Endothelial cell of umbilical vein (primary cell): ENCODE results near the gene ELOVL6. TPM values are rescaled to one million over a fixed set of nuclear protein-coding genes. Genes with fewer than 3 reads are reported as not detected.

Experiments
- BruUV-seq: library from RNA; stranded (reverse); fragments of 400-500 nt; replicated peaks from 2 replicates; lab custom pipeline; 2021; lab: Mats Ljungman, UMichigan
- CTCF ChIA-PET: fragments of 300-600, 350-600 bp; sonication (Branson Sonifier 250); formaldehyde crosslinking; loops from one replicate; lab custom pipeline; 2021; ENCODE audit warnings: antibody characterized with exemption, inconsistent platforms; lab: Charles Lee
- POLR2A ChIA-PET: fragments of 300-600, 350-600 bp; sonication (Branson Sonifier 250); formaldehyde crosslinking; loops from one replicate; lab custom pipeline; 2021; ENCODE audit warnings: antibody characterized with exemption, inconsistent platforms; lab: Charles Lee
- DNase-seq: peaks from one replicate; pipeline ENCODE4 v3.0.0-alpha.2; 2011; ENCODE audit warnings: low read depth, low spot score
- FAIRE-seq: peaks from 2 replicates; lab custom pipeline; 2011; peaks lifted over from hg19 to GRCh38; lab: Jason Lieb, UNC
- H2AFZ ChIP-seq: 2 replicates; pipeline ENCODE4 v1.6.0; 2012; ENCODE audit warnings: low read depth, low read length, control low read depth, inconsistent platforms
- H3K27ac ChIP-seq: 2 replicates; pipeline ENCODE4 v1.5.1; 2011; ENCODE audit warnings: low read depth, mild to moderate bottlenecking, control low read depth, low read length, moderate library complexity; ENCODE audit not compliant: insufficient read depth
- H3K27me3 ChIP-seq, 2 experiments: 2 replicates each; pipeline versions ENCODE4 v1.6.0 to v1.6.1; 2011; ENCODE audit warnings: low read length in 2 of 2, mixed read lengths in 1 of 2; ENCODE audit not compliant: control insufficient read depth in 2 of 2, insufficient read depth in 2 of 2
- H3K36me3 ChIP-seq, 2 experiments: 2 replicates in 1 of 2; 3 replicates in 1 of 2; pipeline ENCODE4 v1.5.1; 2011; ENCODE audit warnings: low read length in 2 of 2, mild to moderate bottlenecking in 1 of 2, moderate library complexity in 1 of 2; ENCODE audit not compliant: control insufficient read depth in 2 of 2, insufficient read depth in 2 of 2; ENCODE audit errors: extremely low read depth in 1 of 2
- H3K4me1 ChIP-seq: 3 replicates; pipeline ENCODE4 v1.5.1; 2011; ENCODE audit warnings: mild to moderate bottlenecking, low read length; ENCODE audit not compliant: control insufficient read depth, insufficient read depth; ENCODE audit errors: extremely low read depth
- H3K4me2 ChIP-seq: 2 replicates; pipeline ENCODE4 v1.6.1; 2011; ENCODE audit warnings: low read length, control low read depth, mixed read lengths; ENCODE audit not compliant: insufficient read depth
- H3K4me3 ChIP-seq, 3 experiments: fragments of 200-600 bp in 1 of 3; sonication (generic), shearing (Covaris generic) in 1 of 3; replicated peaks in 1 of 3; 2 replicates each; pipeline ENCODE4 v1.5.1; 2011 to 2016; ENCODE audit warnings: control low read depth in 3 of 3, low read length in 3 of 3, mild to moderate bottlenecking in 2 of 3, inconsistent platforms in 1 of 3, low read depth in 1 of 3, moderate library complexity in 1 of 3; ENCODE audit not compliant: insufficient read depth in 1 of 3
- H3K79me2 ChIP-seq: 2 replicates; pipeline ENCODE4 v1.6.0; 2012; ENCODE audit warnings: low read length, inconsistent platforms; ENCODE audit not compliant: control insufficient read depth, insufficient read depth
- H3K9ac ChIP-seq: replicated peaks from 2 replicates; pipeline ENCODE3; 2011; ENCODE audit warnings: low read length, control low read depth; ENCODE audit not compliant: insufficient read depth; ENCODE audit errors: extremely low read depth
- H3K9me1 ChIP-seq: replicated peaks from 3 replicates; pipeline ENCODE4 v1.6.0; 2011; ENCODE audit warnings: mild to moderate bottlenecking, low read length; ENCODE audit not compliant: control insufficient read depth, insufficient read depth; ENCODE audit errors: extremely low read depth
- H3K9me3 ChIP-seq: replicated peaks from 2 replicates; pipeline ENCODE4 v1.5.1; 2012; ENCODE audit warnings: low read length, inconsistent platforms; ENCODE audit not compliant: control insufficient read depth, insufficient read depth
- H4K20me1 ChIP-seq: replicated peaks from 2 replicates; pipeline ENCODE3; 2011; ENCODE audit warnings: mild to moderate bottlenecking, low read length; ENCODE audit not compliant: control insufficient read depth, insufficient read depth; ENCODE audit errors: extremely low read depth
- EZH2 ChIP-seq: IDR thresholded peaks from 2 replicates; pipeline ENCODE4 v1.6.1; 2012; ENCODE audit warnings: borderline replicate concordance, low read depth, mild to moderate bottlenecking, moderate library complexity, low read length, inconsistent platforms; ENCODE audit not compliant: severe bottlenecking
- FOS ChIP-seq: IDR thresholded peaks from 2 replicates; pipeline ENCODE4 v1.6.1; 2011; ENCODE audit warnings: mild to moderate bottlenecking, low read length, moderate library complexity, borderline replicate concordance; ENCODE audit not compliant: insufficient read depth
- GATA2 ChIP-seq: IDR thresholded peaks from 2 replicates; pipeline ENCODE4 v1.7.0; 2011; ENCODE audit warnings: low read depth, mild to moderate bottlenecking, moderate library complexity, mixed read lengths, low read length; ENCODE audit not compliant: insufficient read length, insufficient read depth
- JUN ChIP-seq: IDR thresholded peaks from 2 replicates; pipeline ENCODE4 v1.6.1; 2011; ENCODE audit warnings: borderline replicate concordance, low read depth; ENCODE audit not compliant: insufficient read length, insufficient read depth
- MYC ChIP-seq: IDR thresholded peaks from one replicate; pipeline ENCODE4 v1.6.1; 2011; ENCODE audit warnings: mild to moderate bottlenecking, low read depth, low read length
- POLR2A ChIP-seq: IDR thresholded peaks from 2 replicates; pipeline ENCODE4 v1.6.1; 2012; ENCODE audit warnings: low read depth, mild to moderate bottlenecking, control low read depth, low read length
- POLR2AphosphoS5 ChIP-seq: IDR thresholded peaks from 2 replicates; pipeline ENCODE4 v1.6.1; 2012; ENCODE audit warnings: low read depth, mild to moderate bottlenecking, control low read depth, low read length, moderate library complexity; ENCODE audit not compliant: insufficient read depth
- dilution Hi-C: fragments of 300-500 bp; cut with MboI; formaldehyde crosslinking; loops from one replicate; pipeline ENCODE4 v1.15.0; 2019; ENCODE audit warnings: low sequenced_read_pairs; ENCODE audit not compliant: extremely low pct_ligation_motif_present
- intact Hi-C: fragments of 100-400 bp; cut with micrococcal nuclease; formaldehyde crosslinking; loops from one replicate; pipeline ENCODE4 v1.10.0; 2022
- polyA plus RNA-seq, 4 experiments: library from polyadenylated mRNA; depleted of rRNA in 3 of 4; stranded (reverse) in 3 of 4; unstranded in 1 of 4; fragments of >200 nt; gene quantifications; 2 replicates each; pipeline versions ENCODE4 v1.2.1 to v1.2.3, GENCODE V29; 2011 to 2012; ENCODE audit warnings: missing spikeins in 1 of 4
- total RNA-seq: library from RNA; stranded (reverse); gene quantifications from 2 replicates; pipeline ENCODE4 v1.2.3, GENCODE V29; 2021
- TF ChIP-seq, protein P1 (sequence below): IDR thresholded peaks from 2 replicates; pipeline ENCODE4 v1.6.1; 2011; ENCODE audit not compliant: insufficient read depth, insufficient read length
- TF ChIP-seq, protein P2 (sequence below), 2 donors: IDR thresholded peaks; 1 replicate in 1 of 2; 2 replicates in 1 of 2; pipeline ENCODE4 v1.5.1; 2011; ENCODE audit warnings: low read length in 2 of 2, mild to moderate bottlenecking in 2 of 2, moderate library complexity in 2 of 2, control low read depth in 1 of 2, inconsistent platforms in 1 of 2, low read depth in 1 of 2; ENCODE audit not compliant: insufficient read depth in 1 of 2; ENCODE audit errors: extremely low read depth in 1 of 2

ELOVL6 gene
- total and polyA plus RNA-seq, 2 donors (not counting 3 experiments of a cell fraction or from before 2014, with no cell fraction given): 6.4 to 26.1 TPM

DNA sequence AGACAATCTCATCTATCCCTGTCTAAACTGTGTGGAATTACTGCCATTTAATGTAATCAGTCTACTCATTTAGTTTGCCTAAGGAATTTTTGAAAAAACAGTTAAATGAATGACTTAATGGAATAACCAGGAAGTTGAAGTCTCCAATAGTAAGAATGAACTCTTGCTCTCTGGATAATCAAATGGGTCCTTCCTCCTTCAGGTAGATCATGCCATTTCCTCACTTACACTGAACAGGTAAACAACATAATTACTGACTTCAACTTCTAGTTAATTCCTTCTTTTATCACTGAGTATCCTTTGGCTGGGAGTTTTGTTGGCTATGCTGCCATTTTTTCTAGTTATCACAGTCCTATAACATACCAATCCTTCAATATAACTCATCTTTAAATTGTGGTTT is 56.0 kb downstream of the ELOVL6 start:
- no TSS peak for BruUV-seq
- Histone ChIP-seq H2AFZ (no peak overlapping the region), H4K20me1 (no peaks in the 10 kb centered on the region), H3K4me3 (no peak overlapping the region), H3K9ac (no peak overlapping the region), H3K9me3 (no peaks in the 10 kb centered on the region), H3K27me3 (no peaks in the 10 kb centered on the region), H3K27ac (no peak overlapping the region), H3K36me3 (no peaks in the 10 kb centered on the region), H3K79me2 (no peaks in the 10 kb centered on the region), H3K4me2 (no peak overlapping the region), H3K4me1 (no peaks in the 10 kb centered on the region), H3K9me1 (no peaks in the 10 kb centered on the region)
- no peak for FAIRE-seq
- dilution Hi-C loops (no loop called here), intact Hi-C loops (no loop called here)
- TF ChIP-seq POLR2AphosphoS5 (no peak), POLR2A (no peak), EZH2 (no peak)
- TF ChIP-seq, protein P1, sequence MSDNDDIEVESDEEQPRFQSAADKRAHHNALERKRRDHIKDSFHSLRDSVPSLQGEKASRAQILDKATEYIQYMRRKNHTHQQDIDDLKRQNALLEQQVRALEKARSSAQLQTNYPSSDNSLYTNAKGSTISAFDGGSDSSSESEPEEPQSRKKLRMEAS: no peak
- DNase-seq: no peak
- POLR2A ChIA-PET: no interaction called here
- CTCF ChIA-PET: no interaction called here

DNA sequence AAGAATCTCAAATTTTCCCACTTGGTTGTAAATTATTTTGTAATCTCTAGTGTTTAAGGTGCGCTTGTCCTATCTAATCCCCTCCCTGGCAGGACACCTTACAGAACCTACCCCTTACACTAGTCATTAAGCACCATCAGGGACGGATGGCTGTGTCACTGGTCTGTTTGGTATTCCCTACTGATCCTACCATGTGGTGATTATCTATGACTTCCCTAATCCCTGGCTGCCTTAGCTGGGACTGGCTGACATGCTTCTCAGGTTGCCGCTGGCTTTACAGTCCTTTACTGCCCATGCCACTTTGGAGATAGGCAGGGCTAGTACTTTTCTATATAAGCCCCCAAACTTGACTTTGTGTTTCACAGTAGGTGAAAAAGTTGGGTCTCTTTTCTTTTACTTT is 58.6 kb downstream of the ELOVL6 start:
- BruUV-seq: no TSS peak
- H3K9me1 ChIP-seq: no peaks in the 10 kb centered on the region
- no peaks in the 10 kb centered on the region for H3K27me3 ChIP-seq
- no peak overlapping the region for H3K27ac ChIP-seq
- H3K4me2 ChIP-seq: no peak overlapping the region
- H3K79me2 ChIP-seq: no peaks in the 10 kb centered on the region
- no peak overlapping the region for H3K4me3 ChIP-seq
- H3K9me3 ChIP-seq: no peaks in the 10 kb centered on the region
- CTCF ChIA-PET: interaction anchor here (1.1 to 1.8 kb wide), 3 partner anchors 9 to 90 kb away, joined by 3 to 4 read pairs (median 3); no protein-coding TSS in a partner anchor
- H3K36me3 ChIP-seq: no peaks in the 10 kb centered on the region
- DNase-seq: no peak
- H4K20me1 ChIP-seq: no peaks in the 10 kb centered on the region
- H3K9ac ChIP-seq: no peak overlapping the region
- H2AFZ ChIP-seq: no peak overlapping the region
- H3K4me1 ChIP-seq: no peaks in the 10 kb centered on the region
- no peak for FAIRE-seq
- POLR2A ChIA-PET: no interaction called here
- intact Hi-C loops: no loop called here
- TF ChIP-seq FOS: no peak
- no peak for TF ChIP-seq GATA2
- no peak for TF ChIP-seq POLR2A
- TF ChIP-seq POLR2AphosphoS5: no peak
- no peak for TF ChIP-seq MYC
- TF ChIP-seq, protein P2, sequence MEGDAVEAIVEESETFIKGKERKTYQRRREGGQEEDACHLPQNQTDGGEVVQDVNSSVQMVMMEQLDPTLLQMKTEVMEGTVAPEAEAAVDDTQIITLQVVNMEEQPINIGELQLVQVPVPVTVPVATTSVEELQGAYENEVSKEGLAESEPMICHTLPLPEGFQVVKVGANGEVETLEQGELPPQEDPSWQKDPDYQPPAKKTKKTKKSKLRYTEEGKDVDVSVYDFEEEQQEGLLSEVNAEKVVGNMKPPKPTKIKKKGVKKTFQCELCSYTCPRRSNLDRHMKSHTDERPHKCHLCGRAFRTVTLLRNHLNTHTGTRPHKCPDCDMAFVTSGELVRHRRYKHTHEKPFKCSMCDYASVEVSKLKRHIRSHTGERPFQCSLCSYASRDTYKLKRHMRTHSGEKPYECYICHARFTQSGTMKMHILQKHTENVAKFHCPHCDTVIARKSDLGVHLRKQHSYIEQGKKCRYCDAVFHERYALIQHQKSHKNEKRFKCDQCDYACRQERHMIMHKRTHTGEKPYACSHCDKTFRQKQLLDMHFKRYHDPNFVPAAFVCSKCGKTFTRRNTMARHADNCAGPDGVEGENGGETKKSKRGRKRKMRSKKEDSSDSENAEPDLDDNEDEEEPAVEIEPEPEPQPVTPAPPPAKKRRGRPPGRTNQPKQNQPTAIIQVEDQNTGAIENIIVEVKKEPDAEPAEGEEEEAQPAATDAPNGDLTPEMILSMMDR (IDR thresholded peaks at IDR 0.05; ENCODE audit: extremely low read depth in 1 of 2, insufficient read depth in 1 of 2, low read depth in 1 of 2, low read length in 2 of 2): no peak
- TF ChIP-seq, protein P1: no peak
- TF ChIP-seq JUN: no peak
- TF ChIP-seq EZH2: no peak
- dilution Hi-C loops: no loop called here
